ENCODE measurements around the gene SALL2. TPM values are rescaled to one million over a fixed set of nuclear protein-coding genes. Genes with fewer than 3 reads are reported as not detected.

The SALL2 gene
- total RNA-seq, 3 donors from 2014 or later, result 1.0 to 25.6 (median 1.2) TPM

GRCh38 chr14:21539189-21539940 is 13.2 kb upstream of the SALL2 start:
- TF ChIP-seq, protein P1, sequence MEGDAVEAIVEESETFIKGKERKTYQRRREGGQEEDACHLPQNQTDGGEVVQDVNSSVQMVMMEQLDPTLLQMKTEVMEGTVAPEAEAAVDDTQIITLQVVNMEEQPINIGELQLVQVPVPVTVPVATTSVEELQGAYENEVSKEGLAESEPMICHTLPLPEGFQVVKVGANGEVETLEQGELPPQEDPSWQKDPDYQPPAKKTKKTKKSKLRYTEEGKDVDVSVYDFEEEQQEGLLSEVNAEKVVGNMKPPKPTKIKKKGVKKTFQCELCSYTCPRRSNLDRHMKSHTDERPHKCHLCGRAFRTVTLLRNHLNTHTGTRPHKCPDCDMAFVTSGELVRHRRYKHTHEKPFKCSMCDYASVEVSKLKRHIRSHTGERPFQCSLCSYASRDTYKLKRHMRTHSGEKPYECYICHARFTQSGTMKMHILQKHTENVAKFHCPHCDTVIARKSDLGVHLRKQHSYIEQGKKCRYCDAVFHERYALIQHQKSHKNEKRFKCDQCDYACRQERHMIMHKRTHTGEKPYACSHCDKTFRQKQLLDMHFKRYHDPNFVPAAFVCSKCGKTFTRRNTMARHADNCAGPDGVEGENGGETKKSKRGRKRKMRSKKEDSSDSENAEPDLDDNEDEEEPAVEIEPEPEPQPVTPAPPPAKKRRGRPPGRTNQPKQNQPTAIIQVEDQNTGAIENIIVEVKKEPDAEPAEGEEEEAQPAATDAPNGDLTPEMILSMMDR (IDR thresholded peaks at IDR 0.05), result no peak
- Histone ChIP-seq H3K4me1 (ENCODE audit: low read depth) (no peaks in the 10 kb centered on the region), H3K9me3 (no peaks in the 10 kb centered on the region), H3K36me3 (ENCODE audit: low read depth) (no peaks in the 10 kb centered on the region), H3K4me3 (no peak overlapping the region)
- intact Hi-C loops (cut with DNase I, micrococcal nuclease), result no loop called here
- DNase-seq (no peak), ATAC-seq (no peak)

DNA sequence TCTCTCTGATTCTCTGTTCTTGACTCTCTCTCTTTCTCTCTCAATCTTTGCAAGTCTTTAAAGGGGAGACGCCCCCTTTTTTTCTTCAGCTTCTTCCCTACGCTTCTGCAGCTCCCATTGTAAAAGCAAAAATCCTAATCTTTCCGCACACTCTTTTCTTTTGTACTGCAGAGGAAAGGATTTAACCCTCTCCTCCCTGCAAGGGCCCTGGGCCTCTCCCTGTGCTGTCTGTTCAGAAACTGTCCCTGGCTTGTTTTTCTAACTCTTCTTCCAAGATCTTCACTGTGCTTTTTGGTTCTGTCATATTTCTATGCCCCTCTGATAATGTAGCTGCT is 10.9 kb upstream of the SALL2 start:
- no peak overlapping the region for H3K4me3 ChIP-seq
- TF ChIP-seq, protein P1 (IDR thresholded peaks at IDR 0.05), result no peak
- no peak for DNase-seq
- no peak for ATAC-seq
- H3K36me3 ChIP-seq (ENCODE audit: low read depth), result no peaks in the 10 kb centered on the region
- intact Hi-C loops (cut with DNase I, micrococcal nuclease), result no loop called here
- no peaks in the 10 kb centered on the region for H3K9me3 ChIP-seq
- H3K4me1 ChIP-seq (ENCODE audit: low read depth), result no peaks in the 10 kb centered on the region

- H3K4me1 ChIP-seq (ENCODE audit: low read depth), result no peaks in the 10 kb centered on the region
- TF ChIP-seq, protein P1 (IDR thresholded peaks at IDR 0.05), result no peak
- DNase-seq (no peak), ATAC-seq (no peak)
- H3K4me3 ChIP-seq, result no peak overlapping the region
- no peaks in the 10 kb centered on the region for H3K9me3 ChIP-seq
- H3K36me3 ChIP-seq (ENCODE audit: low read depth), result no peaks in the 10 kb centered on the region
- intact Hi-C loops (cut with DNase I, micrococcal nuclease), result no loop called here
Observed at GRCh38 chr14:21536418-21537089, 10.4 kb upstream of the SALL2 start.

DNA sequence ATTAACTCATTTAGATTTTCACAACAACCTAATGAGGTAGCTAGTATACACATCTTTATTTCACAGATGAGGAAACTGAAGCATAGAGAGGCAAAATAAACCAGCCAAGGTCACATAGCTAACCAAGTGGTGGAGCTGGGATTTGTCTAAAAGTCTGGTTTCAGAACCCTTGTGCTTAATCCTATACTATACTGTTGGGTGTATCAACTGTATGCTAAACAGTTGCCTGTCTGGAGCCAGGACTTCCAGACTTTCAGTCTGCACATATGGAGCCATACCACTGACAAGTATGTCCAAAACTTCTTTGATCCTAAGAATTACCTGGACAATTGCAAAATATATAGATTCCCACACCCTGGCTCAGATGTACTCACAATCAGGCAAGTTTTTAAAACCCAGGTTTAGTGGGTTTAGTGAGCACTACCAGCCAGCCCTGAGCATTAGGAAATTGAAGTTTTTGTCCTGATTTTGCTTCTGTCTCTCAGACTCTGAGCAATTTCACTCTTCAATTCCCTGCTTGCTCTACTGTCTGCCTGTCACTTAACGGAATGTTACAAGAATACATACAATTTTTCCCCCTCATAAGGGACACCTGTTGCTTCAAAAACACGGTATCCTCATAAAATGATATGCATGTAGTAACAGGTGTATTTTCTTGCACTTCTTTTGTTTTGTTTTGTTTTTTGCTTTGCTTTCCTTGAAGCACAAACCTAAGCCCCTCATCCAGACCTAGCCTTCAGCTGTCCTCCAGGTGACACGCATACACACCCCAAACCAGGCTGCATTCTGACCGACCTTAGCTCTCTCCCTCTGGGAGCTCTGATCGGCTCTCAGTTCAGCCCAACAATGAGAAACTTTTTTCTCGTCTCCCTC is 9.6 kb upstream of the SALL2 start:
- H3K36me3 ChIP-seq (ENCODE audit: low read depth), result no peaks in the 10 kb centered on the region
- no peaks in the 10 kb centered on the region for H3K9me3 ChIP-seq
- TF ChIP-seq, protein P1 (IDR thresholded peaks at IDR 0.05), result no peak
- intact Hi-C loops (cut with DNase I, micrococcal nuclease), result no loop called here
- H3K4me1 ChIP-seq (ENCODE audit: low read depth), result no peaks in the 10 kb centered on the region
- ATAC-seq (no peak), DNase-seq (no peak)
- no peak overlapping the region for H3K4me3 ChIP-seq

- no peak overlapping the region for H3K4me3 ChIP-seq
- H3K9me3 ChIP-seq, result no peaks in the 10 kb centered on the region
- TF ChIP-seq, protein P1 (IDR thresholded peaks at IDR 0.05), result no peak
- DNase-seq (no peak), ATAC-seq (no peak)
- no peaks in the 10 kb centered on the region for H3K4me1 ChIP-seq (ENCODE audit: low read depth)
- no peaks in the 10 kb centered on the region for H3K36me3 ChIP-seq (ENCODE audit: low read depth)
- intact Hi-C loops (cut with DNase I, micrococcal nuclease), result no loop called here
Observed at GRCh38 chr14:21534576-21534975, 8.4 kb upstream of the SALL2 start.
